Ovary (tissue), 9 donors: ENCODE measurements around the gene MED27. TPM values are rescaled to one million over a fixed set of nuclear protein-coding genes. Genes with fewer than 3 reads are reported as not detected.
A peak's percentile ranks its signal among the peaks of the same experiment; 100 is the strongest.

ENCODE experiments used
- DNase-seq, 5 donors: peaks; one replicate each; pipeline ENCODE4 v3.0.0-alpha.2; 2019 to 2020
- H3K27ac ChIP-seq, 2 donors: fragments of 200-600 bp; one replicate each; pipeline versions ENCODE4 v1.5.1 to v1.8.0; 2019 to 2022
- H3K27me3 ChIP-seq: fragments of 200-600 bp; one replicate; pipeline ENCODE4 v1.8.0; 2022
- H3K36me3 ChIP-seq: fragments of 200-600 bp; sonication (generic); one replicate; pipeline ENCODE4 v1.5.1; 2019
- H3K4me1 ChIP-seq: one replicate; pipeline ENCODE4 v1.8.1; 2013; ENCODE audit warnings: mild to moderate bottlenecking, moderate library complexity; ENCODE audit not compliant: insufficient read depth
- H3K4me3 ChIP-seq: fragments of 200-600 bp; sonication (generic); one replicate; pipeline ENCODE4 v1.5.1; 2017
- H3K9me3 ChIP-seq, 2 donors: fragments of 200-600 bp in 1 of 2; sonication (generic) in 1 of 2; one replicate each; pipeline versions ENCODE4 v1.5.1 to v1.8.1; 2013 to 2019; ENCODE audit warnings: mild to moderate bottlenecking in 1 of 2, moderate library complexity in 1 of 2
- CTCF ChIP-seq, 3 donors: fragments of 450-650 bp in 2 of 3; fragments of 200-600 bp in 1 of 3; IDR thresholded peaks; one replicate each; pipeline versions ENCODE4 v1.5.1 to v1.8.0; 2016 to 2022; ENCODE audit warnings: antibody characterized with exemption in 3 of 3, mild to moderate bottlenecking in 1 of 3
- EP300 ChIP-seq: sonication (generic); formaldehyde crosslinking; IDR thresholded peaks from one replicate; pipeline ENCODE4 v1.6.1; 2017; ENCODE audit warnings: antibody characterized with exemption
- POLR2A ChIP-seq: fragments of 450-650 bp; IDR thresholded peaks from one replicate; pipeline ENCODE4 v1.6.1; 2017; ENCODE audit warnings: antibody characterized with exemption, mild to moderate bottlenecking, moderate library complexity
- WGBS, 3 donors: extraction: QIAGEN DNeasy Blood & Tissue Kit in 1 of 3; methylation state at CpG; one replicate each; pipeline versions ENCODE4 v1.1.5 to v1.1.7; 2013 to 2017; 5-methylcytosine and 5-hydroxymethylcytosine counted together
- intact Hi-C, 4 donors: fragments of 100-400 bp; cut with DNase I; formaldehyde crosslinking; loops; one replicate each; pipeline versions ENCODE4 v1.11.0 to v1.15.1; 2022 to 2023
- polyA plus RNA-seq, 2 donors: library from polyadenylated mRNA; stranded (reverse); fragments of 200-250 nt in 1 of 2; fragments of 350-450 nt in 1 of 2; fragmentation: Illumina TruSeq in 1 of 2; extraction: RNeasy Lipid Tissue Mini Kit (QIAGEN cat#74804) in 1 of 2; gene quantifications; one replicate each; pipeline ENCODE4 v1.2.3, GENCODE V29; 2013 to 2014
- total RNA-seq, 7 donors: library from RNA; depleted of rRNA in 2 of 7; stranded (reverse); fragments of >200 nt in 2 of 7; fragmentation: NEBNext Ultra II Directional in 3 of 7; extraction: Animal tissue kit (Norgen Biotek cat#: 25700) in 3 of 7; gene quantifications; one replicate each; pipeline versions ENCODE4 v1.1.0 to v1.2.4, GENCODE V29; 2016 to 2023
- donor health status: DM: no; HTN: no; CAD: no; lungs with moderate emphysema.
- donor health status: DM: no; HTN: no; CAD: no.
- donor health status: Bipolar disorder and iron deficiency.
- donor health status: DM: yes; HTN: yes; CAD: no.
- donor health status: DM: no; HTN: no; CAD: no.
- donor health status: DM: yes; HTN: yes; CAD: no.

Gene MED27
- total and polyA plus RNA-seq, 9 donors = 7.6 to 24.9 (median 17.4) TPM

- no peak for DNase-seq
- TF ChIP-seq CTCF (IDR thresholded peaks at IDR 0.05) (no peak), EP300 (no peak), POLR2A (no peak)
- H3K36me3 ChIP-seq = no peaks in the 10 kb centered on the region
- no peaks in the 10 kb centered on the region for H3K9me3 ChIP-seq
- intact Hi-C loops = no loop called here
- 70 to 79% (median 78%) methylated on average over 5 of the region's 5 CpGs for WGBS, 3 donors
- no peaks in the 10 kb centered on the region for H3K4me1 ChIP-seq
- H3K27me3 ChIP-seq = no peaks in the 10 kb centered on the region
- H3K4me3 ChIP-seq = no peak overlapping the region
- H3K27ac ChIP-seq = no peak overlapping the region
Observed at GRCh38 chr9:132090771-132091170, 11.1 kb upstream of the MED27 start.

- no peaks in the 10 kb centered on the region for H3K9me3 ChIP-seq
- intact Hi-C loops = loop anchor here in 1 of 4 donors (10.0 kb wide), 1 partner anchor 147 kb away; no protein-coding TSS in a partner anchor
- H3K27me3 ChIP-seq = no peaks in the 10 kb centered on the region
- DNase-seq = no peak
- H3K27ac ChIP-seq = no peak overlapping the region
- H3K36me3 ChIP-seq = no peaks in the 10 kb centered on the region
- no peaks in the 10 kb centered on the region for H3K4me1 ChIP-seq
- 80 to 82% (median 81%) methylated on average over 7 of the region's 7 CpGs for WGBS, 3 donors
- H3K4me3 ChIP-seq = no peak overlapping the region
- TF ChIP-seq POLR2A (no peak), CTCF (IDR thresholded peaks at IDR 0.05) (no peak), EP300 (no peak)
Observed at GRCh38 chr9:132087438-132088030, 7.9 kb upstream of the MED27 start.

- no peak overlapping the region for H3K4me3 ChIP-seq
- no peaks in the 10 kb centered on the region for H3K9me3 ChIP-seq
- intact Hi-C loops = loop anchor here in 1 of 4 donors (10.0 kb wide), 1 partner anchor 153 kb away; no protein-coding TSS in a partner anchor
- no peak for DNase-seq
- peaks cover 4% of the 10 kb centered on the region for H3K4me1 ChIP-seq
- H3K36me3 ChIP-seq = no peaks in the 10 kb centered on the region
- H3K27me3 ChIP-seq = no peaks in the 10 kb centered on the region
- 53 to 61% (median 56%) methylated on average over 5 of the region's 5 CpGs for WGBS, 3 donors
- H3K27ac ChIP-seq = no peak overlapping the region
- no peak for TF ChIP-seq CTCF (IDR thresholded peaks at IDR 0.05)
- TF ChIP-seq EP300 = no peak
- no peak for TF ChIP-seq POLR2A
Observed at GRCh38 chr9:132082188-132082587, 2.5 kb upstream of the MED27 start.

- no peaks in the 10 kb centered on the region for H3K9me3 ChIP-seq
- no peak for TF ChIP-seq POLR2A
- TF ChIP-seq CTCF (IDR thresholded peaks at IDR 0.05) = no peak
- no peak for TF ChIP-seq EP300
- DNase-seq = peak in 2 of 5 donors; percentile 20 to 34
- H3K27ac ChIP-seq = no peak overlapping the region
- H3K27me3 ChIP-seq = no peaks in the 10 kb centered on the region
- H3K36me3 ChIP-seq = no peaks in the 10 kb centered on the region
- WGBS, 3 donors = 1% methylated on average over 12 of the region's 12 CpGs
- intact Hi-C loops = no loop called here
- peak overlapping the region; percentile 69 for H3K4me3 ChIP-seq
- H3K4me1 ChIP-seq = peaks cover 4% of the 10 kb centered on the region
Observed at GRCh38 chr9:132078699-132079356, 839 bp downstream of the MED27 start.
